Measurements from ENCODE around the gene CRACDL.

Gene CRACDL

GRCh38 chr2:98913916-98914712 lies 21.9 kb downstream of the CRACDL start:
- no peak overlapping the region for H3K4me3 ChIP-seq (ENCODE audit: low read depth, low read length)
- H3K9me3 ChIP-seq = no peaks in the 10 kb centered on the region
- no peak for DNase-seq
- no peak for TF ChIP-seq CTCF (IDR thresholded peaks at IDR 0.05; ENCODE audit: low read depth, low read length)
- H3K36me3 ChIP-seq = no peaks in the 10 kb centered on the region
- H3K4me1 ChIP-seq = no peaks in the 10 kb centered on the region
- H3K27me3 ChIP-seq = no peaks in the 10 kb centered on the region

- no peak for TF ChIP-seq CTCF (IDR thresholded peaks at IDR 0.05; ENCODE audit: low read depth, low read length)
- H3K4me1 ChIP-seq = no peaks in the 10 kb centered on the region
- no peak for DNase-seq
- no peaks in the 10 kb centered on the region for H3K36me3 ChIP-seq
- H3K4me3 ChIP-seq (ENCODE audit: low read depth, low read length) = no peak overlapping the region
- H3K9me3 ChIP-seq = no peaks in the 10 kb centered on the region
- H3K27me3 ChIP-seq = no peaks in the 10 kb centered on the region
These were observed 22.8 kb downstream of the CRACDL start for GRCh38 chr2:98912957-98913915.

- no peak for DNase-seq
- no peak overlapping the region for H3K4me3 ChIP-seq (ENCODE audit: low read depth, low read length)
- H3K27me3 ChIP-seq = no peaks in the 10 kb centered on the region
- TF ChIP-seq CTCF (IDR thresholded peaks at IDR 0.05; ENCODE audit: low read depth, low read length) = no peak
- no peaks in the 10 kb centered on the region for H3K9me3 ChIP-seq
- H3K36me3 ChIP-seq = no peaks in the 10 kb centered on the region
- H3K4me1 ChIP-seq = no peaks in the 10 kb centered on the region
These were observed 23.7 kb downstream of the CRACDL start for GRCh38 chr2:98912221-98912851.

- Histone ChIP-seq H3K4me3 (ENCODE audit: low read depth, low read length) (no peak overlapping the region), H3K9me3 (no peaks in the 10 kb centered on the region), H3K27me3 (no peaks in the 10 kb centered on the region), H3K4me1 (no peaks in the 10 kb centered on the region), H3K36me3 (no peaks in the 10 kb centered on the region)
- DNase-seq = no peak
- no peak for TF ChIP-seq CTCF (IDR thresholded peaks at IDR 0.05; ENCODE audit: low read depth, low read length)
These were observed 24.5 kb downstream of the CRACDL start for GRCh38 chr2:98911376-98912154.

- no peak for DNase-seq
- Histone ChIP-seq H3K27me3 (no peaks in the 10 kb centered on the region), H3K9me3 (no peaks in the 10 kb centered on the region), H3K4me1 (no peaks in the 10 kb centered on the region), H3K36me3 (no peaks in the 10 kb centered on the region), H3K4me3 (ENCODE audit: low read depth, low read length) (no peak overlapping the region)
- TF ChIP-seq CTCF (IDR thresholded peaks at IDR 0.05; ENCODE audit: low read depth, low read length) = no peak
These were observed 25.0 kb downstream of the CRACDL start for GRCh38 chr2:98911126-98911375.

Data from BE2C (cell line).